HK-2 (cell line): ENCODE measurements around the gene RER1.

ENCODE experiments used
- DNase-seq: peaks from one replicate; pipeline ENCODE4 v3.0.0-alpha.2; 2018; ENCODE audit not compliant: unreplicated experiment

The RER1 gene

DNA sequence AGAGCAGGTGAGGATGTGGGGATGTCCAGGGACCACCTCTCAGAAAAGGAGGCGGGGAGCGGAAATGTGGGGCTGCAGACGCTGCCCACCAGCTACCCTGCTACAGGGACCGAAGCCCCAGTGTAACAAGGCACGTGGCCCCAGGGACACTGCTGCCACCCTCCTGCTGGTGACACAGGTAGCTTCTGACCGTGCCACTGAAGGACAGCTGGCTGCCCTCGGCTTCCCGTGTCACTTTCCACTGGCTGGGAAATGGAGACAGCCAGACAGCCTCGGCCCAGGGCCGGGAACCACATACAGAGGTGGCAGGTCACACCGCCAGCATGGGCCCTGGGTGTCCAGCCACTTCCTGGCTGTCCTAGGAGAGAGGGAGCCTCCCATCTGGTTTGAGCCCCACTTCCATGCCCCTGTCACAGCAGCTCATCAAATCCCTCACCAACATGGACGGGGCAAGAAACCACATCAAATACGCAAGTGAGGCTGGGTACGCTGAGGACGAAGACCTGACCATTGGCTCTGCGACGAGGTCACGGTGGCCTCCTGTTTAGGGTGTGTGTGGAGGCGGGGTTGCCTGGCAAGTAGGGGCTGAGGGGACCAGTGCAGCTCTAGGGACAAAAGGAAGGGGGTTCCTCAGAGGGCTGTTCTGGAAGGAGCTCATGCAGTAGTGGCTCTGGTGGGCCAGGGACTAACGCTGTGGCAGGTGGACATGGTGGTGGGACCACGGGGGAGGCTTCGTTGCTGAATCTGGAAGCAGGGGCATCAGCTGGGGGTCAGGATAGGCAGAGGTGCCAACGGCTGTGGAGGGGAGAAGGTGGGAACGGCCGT lies 15.7 kb downstream of the RER1 start:
- DNase-seq = no peak

DNA sequence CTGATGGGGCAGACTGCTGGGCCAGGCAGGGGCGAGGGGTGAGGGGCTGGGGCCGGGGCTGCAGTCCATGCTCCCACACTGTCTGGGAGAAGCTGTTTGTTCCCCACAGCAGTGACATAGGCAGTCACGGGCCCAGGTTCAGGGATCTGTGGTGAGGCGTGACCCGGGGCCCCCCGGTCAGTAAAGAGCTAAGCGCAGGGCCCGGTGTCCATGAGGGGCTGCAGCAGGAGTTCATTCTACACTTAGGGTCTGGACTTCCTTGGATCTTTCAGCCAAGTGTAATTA lies 16.3 kb downstream of the RER1 start:
- DNase-seq = no peak

DNA sequence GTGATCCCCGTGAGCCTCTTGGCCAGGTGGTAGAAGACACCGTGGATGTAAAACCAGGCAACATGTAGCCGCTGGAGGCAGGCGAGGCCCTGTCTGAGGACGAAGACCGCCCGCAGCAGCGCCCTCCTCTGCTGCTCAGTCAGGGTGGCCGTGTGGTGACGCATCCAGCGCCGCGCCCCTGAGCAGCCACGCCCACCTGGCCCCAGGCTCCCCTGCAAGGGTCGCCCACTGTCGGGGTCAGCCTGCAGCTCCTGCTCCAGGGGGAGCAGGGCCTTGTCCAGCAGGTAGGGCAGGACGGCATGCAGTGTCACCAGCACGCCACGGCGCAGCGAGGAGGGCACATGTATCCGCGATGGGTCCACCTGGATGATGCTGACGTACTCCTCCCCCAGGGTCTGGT lies 16.8 kb downstream of the RER1 start:
- DNase-seq = no peak

DNA sequence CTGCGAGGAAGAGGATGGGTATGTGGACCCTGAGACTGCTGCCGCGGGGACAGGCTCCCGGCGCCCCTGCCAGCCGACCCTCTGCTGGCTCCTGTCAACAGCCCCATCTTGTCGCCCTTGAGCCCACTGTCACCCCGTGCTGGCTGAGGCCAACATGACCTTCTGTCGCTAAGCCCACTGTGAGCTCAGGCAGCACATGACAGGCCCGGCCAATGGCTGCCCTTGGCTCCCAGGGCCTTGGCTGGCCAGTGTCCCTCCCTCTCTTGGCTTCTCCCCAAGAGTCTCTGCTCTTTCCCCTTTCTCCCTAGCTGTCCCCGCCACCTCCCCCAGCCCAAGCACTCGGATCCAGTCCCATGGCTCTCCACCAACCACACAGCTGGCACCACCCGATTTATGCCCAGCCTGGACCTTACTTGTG lies 17.2 kb downstream of the RER1 start:
- DNase-seq = no peak

DNA sequence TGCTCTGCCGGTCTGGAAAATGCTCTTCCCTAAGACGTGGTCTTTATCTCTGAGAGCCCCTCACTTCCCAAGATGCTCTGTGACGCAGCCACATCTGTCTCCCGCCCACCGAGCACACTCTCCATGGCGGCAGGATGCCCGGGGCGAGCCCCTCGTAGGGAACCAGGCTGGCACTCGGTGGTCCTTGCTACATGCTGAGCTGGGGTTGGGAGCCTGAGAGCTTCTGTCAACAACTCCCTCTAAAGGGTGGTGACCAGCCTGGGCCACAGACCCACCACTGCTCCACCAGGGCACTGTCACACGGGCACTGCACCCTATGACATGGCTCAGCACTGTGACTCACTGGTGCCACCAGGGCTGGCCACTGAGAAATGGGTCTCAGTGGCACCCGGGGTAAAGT lies 18.1 kb downstream of the RER1 start:
- DNase-seq = no peak

DNA sequence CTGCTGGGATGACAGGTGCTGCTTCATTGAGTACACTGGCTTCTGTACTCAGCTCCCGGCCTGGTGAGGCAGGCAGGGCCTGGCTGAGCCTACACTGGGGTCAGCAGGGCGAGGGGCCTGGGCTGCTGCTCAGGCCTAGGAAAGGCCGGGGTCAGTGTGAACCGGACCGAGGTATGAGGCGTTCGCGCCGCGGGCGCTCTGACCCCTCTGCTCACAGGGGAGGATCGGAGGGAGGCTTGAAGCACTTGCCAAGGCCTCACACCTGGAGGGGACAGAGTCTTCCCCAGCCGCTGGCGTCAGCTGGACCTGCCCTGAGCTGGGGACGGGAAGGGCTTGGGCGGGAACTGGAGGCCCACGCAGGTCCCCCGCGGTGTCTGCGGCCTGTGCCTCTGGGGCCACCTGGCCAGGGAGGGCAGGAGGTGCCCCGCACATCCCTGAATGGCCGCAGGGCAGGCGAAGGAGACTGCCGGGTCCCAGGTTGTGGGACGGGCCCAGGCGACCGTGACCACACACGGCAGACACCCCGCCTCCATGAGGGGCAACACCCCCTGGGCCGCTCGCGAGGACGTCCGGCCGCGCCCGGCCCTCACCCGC lies 20.3 kb downstream of the RER1 start:
- DNase-seq = peak; percentile 67

DNA sequence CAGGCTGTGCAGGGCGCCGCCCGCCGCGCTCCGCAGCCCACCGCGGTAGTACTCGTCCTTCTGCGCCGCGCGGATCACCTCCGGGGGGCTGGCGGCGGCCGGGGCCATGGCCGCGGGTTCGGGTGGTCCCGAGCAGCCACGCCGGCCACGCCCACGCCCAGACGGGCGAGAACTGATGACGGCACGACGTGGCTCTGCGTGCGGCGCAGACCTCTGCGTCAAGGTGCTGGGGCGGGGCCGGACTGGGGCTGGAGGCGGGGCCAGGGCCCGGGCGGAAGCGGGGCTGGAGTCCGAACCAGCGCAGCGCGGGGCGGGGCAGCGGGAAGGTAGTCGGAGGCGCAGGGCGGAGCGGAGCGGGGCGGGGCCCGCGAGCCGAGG lies 20.7 kb downstream of the RER1 start, which contains the start of gene PEX10:
Gene PEX10, minus strand, starts transcription at position 170 of the 378 bp plus-strand sequence. Its CDS starts 62 bp downstream, at position 108.
- peak; percentile 98 for DNase-seq

DNA sequence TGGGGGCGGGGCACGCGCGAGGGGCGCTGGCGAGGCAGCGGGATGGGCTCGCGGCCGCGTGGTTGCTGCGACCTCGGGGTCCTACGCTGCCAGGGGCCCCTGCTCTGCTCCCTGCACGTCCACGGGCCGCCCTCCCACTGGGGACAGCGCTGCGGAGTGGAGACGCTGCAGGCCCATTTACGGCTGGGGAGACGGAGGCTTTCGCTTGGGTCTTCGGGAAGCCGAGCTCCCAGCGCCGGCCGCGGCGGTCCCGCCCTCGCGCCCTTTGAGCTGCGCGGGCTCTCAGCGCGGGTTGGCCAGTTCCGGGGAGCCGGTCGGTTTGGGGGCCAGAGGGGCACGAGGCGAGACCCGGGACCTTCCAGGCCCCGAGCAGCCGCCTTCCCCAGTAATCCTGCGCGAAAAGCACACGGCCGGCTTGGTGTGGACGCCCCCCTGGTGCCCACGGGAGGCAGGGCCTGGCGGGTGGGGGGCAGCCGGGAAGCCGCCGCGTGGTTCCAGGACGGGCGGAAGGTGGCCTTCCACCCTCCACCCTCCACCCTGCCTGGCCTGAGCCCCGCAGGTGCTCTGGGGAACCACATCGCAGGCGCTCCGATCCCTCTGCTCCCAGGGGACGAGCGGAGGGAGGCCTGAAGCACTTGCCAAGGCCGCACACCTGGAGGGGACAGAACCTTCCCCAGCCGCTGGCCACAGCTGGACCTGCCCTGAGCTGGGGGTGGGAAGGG lies 21.3 kb downstream of the RER1 start:
- DNase-seq = peak; percentile 44

DNA sequence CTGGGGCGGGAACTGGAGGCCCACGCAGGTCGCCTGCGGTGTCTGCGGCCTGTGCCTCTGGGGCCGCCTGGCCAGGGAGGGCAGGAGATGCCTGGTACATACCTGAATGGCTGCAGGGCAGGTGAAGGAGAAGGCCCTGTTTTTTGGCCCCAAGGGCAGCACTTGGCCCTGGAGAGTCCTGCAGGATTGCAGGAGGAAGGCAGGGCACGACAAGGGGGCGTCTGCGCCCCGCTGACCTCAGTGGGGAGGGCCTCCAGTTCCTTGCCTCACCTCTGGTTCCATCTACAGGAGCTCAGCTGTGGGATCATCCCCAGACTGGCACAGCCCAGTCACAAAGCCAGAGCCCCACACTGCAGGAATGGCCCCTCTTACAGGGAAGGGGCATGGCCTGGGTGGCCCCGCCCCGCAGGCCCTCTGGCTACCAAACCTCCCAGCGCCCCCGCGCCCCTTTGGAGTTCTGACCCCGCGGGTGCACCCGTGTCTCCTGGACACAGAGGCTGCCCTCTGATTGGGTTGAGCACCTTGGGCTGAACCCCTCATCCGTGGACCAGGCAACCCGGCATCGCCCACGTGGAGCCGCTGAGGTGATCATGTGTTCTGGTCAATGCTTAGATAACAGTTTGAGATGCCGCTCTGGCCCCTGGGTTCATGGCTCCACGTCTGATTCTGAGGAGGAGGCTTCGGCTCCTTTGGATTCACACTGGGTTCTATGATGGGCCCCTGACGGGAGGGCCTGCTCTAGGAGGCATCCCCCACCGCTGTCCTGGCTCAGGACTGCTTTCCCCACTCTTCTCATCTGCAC lies 22.1 kb downstream of the RER1 start:
- peak; percentile 59 for DNase-seq

DNA sequence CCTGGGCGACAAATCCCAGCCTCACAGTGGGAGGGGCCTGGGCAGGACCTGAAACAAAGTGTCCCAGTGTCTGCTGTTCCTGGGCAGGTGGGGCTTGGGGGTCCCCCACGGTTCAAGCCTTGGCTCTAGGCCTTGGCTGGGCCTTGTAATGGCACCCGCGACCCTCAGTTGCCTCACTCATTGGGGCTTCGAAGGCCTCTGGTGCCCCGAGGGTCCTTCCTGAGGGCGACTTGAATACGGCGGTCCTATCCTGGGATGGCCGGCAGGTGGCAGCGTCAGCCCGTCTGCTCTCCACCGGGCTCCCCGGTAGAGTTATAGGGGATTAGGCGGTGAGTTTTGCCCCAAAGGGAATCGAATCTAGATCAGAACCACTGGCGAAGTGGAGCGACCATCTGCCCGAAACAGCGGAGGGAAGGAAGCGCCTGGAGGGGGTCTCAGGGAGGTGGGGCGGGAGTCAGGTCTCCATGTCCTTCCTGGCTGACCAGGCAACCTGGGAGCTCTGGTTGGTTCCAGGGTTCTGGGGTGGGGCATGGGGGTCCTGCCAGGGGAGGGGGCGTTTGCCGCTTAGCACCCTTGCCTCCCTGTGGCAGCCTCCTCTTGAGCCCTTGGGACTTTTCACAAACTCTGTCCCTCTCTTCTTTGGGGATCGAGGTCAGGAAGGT lies 22.8 kb downstream of the RER1 start:
- peak; percentile 76 for DNase-seq

DNA sequence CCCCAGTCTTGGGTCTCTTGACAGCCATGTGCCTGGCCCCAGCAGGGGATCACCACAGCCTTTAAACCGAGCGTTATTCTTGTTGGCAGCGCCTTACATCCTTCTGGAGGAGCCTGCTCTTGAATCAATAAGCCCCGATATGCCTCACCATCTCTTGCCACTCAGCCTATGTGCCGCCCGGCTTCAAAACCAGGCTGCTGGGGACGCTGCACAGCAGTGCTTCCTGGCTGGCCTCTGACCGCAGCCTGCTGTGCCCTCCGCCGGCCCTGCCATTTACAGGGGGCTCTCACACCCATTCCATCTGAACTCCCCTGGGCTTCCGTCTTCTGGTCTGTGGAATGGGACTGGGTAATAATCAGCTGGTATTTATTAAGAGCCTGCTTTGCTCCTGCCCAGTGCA lies 23.7 kb downstream of the RER1 start:
- no peak for DNase-seq

DNA sequence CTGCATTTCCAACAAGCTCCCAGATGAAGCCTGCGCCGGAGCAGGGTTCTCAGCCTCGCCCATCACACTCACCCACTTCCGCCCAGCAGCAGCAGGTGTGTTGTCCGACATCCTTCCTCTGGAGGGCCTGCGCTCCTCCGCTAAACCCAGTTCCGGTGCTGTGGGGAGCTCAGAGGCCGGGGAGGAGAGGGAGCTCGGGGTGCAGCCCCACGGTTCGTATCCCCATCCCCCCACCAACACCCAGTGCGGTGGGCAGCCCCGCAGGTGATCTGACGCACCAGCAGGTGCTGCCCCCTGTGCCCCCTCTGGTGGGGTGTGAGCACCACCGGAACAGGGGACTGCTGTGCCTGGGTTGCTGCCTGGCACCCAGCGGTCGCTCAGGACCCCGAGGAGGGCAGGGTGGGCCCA lies 24.2 kb downstream of the RER1 start:
- no peak for DNase-seq

DNA sequence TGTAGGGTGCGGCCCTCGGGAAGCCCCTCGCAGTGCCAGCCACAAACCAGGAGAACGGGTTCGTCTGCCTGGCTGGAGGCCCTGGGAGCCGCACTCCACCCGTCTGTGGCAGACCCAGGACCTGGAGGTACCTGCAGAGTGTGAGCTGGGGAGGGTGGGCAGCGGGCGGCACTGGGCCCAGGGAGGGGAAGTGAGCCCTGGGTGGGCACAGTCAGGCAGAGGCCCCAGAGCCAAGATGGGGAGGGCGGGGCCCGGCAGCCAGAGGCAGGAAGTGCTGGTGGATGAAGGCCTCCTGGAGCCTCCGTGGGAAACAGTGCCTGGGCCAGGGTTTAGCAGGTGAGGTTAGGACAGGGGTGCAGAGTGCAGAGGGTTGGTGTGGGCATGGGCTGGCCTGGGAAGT lies 24.8 kb downstream of the RER1 start:
- DNase-seq = no peak

DNA sequence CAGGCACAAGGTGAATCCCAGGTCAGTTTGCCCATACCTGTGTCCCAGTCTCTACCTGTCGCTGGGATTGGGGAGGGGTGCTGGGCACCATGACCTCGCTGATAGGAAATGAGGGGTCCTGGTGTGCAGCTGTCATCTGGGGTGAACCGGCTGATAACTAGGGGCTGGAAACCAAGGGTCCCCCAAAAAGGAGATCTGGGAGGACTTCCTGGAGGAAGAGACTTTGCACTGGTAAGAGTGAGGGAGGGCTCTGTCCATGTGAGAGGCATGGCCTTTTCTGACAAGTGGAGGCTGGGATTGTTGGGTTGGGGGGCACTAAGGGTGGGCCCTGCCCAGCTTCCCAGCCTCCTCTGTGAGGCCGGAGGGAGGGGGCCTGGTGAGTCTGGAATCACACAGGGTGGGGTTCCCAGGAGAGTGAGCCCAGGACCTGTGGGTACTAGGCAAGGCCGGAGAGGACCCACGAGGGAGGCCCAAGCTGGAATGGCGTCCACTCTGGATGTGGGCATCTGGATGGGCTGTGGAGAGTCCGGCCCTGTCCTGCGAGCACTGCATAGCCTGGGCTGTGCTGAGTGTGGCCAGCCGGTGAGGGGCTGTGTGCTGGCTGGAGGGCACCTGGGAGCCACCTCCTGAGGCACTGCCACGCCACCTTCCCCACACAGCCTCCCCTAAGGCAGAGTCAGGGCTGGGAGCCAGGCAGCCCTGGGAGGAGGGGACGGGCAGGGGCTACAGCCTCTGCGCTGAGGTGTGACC lies 25.6 kb downstream of the RER1 start:
- DNase-seq = no peak

DNA sequence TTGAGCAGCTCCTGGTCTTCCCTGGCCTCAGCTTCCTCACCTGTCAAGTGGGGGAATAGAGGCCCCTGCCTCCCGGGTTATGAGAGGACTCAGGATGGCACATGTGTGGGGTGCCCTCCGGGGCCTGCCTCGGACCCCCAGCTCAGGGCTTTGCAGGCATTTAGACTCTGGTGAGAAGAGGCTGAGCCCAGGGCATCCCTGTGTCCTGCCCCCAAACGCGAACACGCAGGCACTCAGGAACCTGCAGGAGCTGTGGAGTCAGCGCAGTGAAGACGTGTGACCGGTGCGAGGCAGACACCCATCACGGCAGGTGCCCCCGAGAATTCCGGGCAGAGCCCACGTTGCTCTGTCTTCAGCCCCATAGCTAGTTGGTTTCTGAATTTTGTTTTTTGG lies 26.2 kb downstream of the RER1 start:
- no peak for DNase-seq

DNA sequence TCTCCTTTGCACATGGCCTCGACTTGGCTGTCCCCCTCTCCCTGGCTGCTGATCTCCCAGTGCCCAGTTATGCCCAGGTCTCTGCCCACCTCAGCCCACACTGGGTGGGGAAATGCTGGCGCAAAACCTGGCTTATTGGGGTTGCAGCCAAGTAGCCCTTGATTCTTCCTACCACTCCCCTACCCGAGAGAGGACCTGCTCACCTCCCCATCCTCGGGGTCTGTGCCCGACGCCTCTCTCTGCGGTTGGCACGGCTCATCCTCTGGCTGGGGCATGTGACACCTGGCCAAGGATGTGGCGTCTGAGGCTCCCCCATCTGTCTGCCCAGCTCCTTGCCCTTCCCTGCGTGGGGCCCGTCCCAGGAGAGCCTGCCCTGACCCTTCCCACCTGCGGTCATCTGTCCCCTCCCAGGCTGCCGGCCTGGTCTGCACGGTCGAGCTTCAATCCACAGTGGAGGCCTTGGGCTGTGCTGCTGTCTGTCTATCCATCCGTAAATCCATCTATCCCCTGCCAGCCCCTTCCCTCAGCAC lies 27.2 kb downstream of the RER1 start:
- no peak for DNase-seq

DNA sequence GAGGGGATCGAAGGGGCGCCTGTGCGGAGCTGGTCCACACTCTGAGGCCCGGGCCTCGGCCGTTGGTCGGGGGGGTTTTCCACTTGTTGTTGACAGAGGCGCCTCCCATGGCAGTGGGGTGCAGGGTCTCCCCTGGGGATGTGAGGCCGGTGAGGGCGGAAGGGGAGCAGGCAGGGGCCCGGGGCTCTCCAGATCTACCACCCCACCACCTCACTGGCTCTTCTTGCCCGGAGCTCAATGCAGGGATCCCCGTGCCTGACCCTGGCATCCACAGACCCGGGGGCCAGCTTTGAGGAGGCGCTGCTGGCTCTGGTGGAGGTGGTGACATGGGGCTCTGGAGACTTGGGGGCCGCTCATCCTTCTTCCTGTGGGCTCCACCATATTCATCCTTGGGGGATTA lies 27.8 kb downstream of the RER1 start:
- DNase-seq = no peak

DNA sequence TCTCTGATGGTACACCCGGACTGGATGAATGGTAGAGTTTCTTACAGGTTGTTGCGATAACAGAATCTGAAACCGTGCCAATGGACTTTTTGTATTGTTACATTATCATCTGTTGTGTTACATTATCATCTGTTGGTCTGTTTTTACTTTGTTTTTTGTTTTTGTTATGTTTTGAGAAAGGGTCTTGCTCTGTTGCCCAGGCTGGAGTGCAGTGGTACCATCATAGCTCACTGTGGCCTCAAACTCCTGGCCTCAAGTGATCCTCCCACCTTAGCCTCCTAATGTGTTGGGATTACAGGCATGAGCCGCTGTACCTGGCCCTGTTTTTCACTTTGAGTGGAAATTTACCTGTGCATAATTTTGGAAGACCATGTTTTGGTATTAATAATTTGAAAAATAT lies 30.9 kb downstream of the RER1 start:
- DNase-seq = no peak

DNA sequence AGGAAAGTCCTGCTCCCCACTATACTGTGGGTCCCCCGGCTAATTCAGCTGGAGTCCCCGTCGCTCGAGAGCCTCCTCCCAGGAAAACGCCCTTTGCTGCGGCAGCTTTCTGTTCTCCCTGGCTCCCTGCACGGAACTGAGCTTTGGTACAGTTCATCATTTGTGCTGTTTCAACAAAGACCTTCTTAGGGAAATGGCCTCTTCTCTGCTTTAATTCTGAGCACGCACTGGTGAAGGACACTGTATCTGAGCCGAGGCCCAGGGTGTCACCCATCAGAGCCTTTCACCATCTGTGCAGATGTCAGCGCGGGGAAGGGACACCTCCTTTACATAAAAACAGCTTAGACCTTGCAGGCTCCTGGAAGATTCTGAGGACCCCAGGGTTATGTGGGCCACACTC lies 34.3 kb downstream of the RER1 start:
- DNase-seq = no peak

DNA sequence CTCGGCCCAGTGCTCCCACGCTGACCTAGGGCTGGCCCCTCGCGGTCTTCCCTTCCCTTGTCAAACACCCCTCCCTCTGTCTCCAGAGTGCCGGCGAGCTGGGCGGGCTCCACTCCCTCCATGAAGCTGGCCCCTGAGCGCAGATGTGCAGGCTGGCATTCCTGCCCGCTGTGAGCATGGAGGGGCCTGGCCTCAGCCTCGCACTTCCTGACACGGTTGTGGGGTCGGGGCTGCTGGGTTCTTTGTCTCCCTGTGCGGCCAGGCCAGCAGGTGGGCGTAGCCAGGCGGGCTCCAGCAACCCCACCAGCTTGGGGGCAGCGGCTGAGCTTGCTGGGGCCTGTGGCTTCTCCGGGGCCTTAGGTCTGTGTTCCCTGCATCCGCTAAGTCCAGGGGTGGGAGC lies 34.9 kb downstream of the RER1 start:
- DNase-seq = no peak

DNA sequence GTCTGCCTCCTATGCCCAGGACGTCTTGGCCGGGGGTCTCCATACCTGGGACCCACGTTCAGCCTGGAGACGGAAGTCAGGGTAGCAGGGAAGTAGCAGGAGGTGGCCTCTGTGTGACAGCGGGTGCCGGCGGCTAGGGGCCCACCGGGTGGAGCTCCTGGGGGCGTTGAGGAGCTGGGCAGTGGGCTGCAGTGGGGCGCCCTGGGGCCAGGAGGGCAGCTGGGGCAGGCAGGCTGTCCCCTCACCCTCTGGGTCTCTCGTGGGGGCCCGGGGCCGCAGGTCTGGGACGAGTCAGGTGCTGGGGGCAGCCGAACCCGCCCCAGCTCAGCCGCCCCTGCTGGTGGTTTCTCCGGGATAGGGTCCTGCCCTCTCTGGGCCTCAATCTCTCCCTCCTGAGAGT lies 35.4 kb downstream of the RER1 start:
- DNase-seq = no peak
